Endothelial cell of umbilical vein (primary cell): Measurements from ENCODE around the gene CREM. TPM values are rescaled to one million over a fixed set of nuclear protein-coding genes. Genes with fewer than 3 reads are reported as not detected.

Experiments used
- BruUV-seq: library from RNA; stranded (reverse); fragments of 400-500 nt; replicated peaks from 2 replicates; lab custom pipeline; 2021; lab: Mats Ljungman, UMichigan
- CTCF ChIA-PET: fragments of 300-600, 350-600 bp; sonication (Branson Sonifier 250); formaldehyde crosslinking; loops from one replicate; lab custom pipeline; 2021; ENCODE audit warnings: antibody characterized with exemption, inconsistent platforms; lab: Charles Lee
- POLR2A ChIA-PET: fragments of 300-600, 350-600 bp; sonication (Branson Sonifier 250); formaldehyde crosslinking; loops from one replicate; lab custom pipeline; 2021; ENCODE audit warnings: antibody characterized with exemption, inconsistent platforms; lab: Charles Lee
- DNase-seq: peaks from one replicate; pipeline ENCODE4 v3.0.0-alpha.2; 2011; ENCODE audit warnings: low read depth, low spot score
- FAIRE-seq: peaks from 2 replicates; lab custom pipeline; 2011; peaks lifted over from hg19 to GRCh38; lab: Jason Lieb, UNC
- H2AFZ ChIP-seq: 2 replicates; pipeline ENCODE4 v1.6.0; 2012; ENCODE audit warnings: low read depth, low read length, control low read depth, inconsistent platforms
- H3K27ac ChIP-seq: 2 replicates; pipeline ENCODE4 v1.5.1; 2011; ENCODE audit warnings: low read depth, mild to moderate bottlenecking, control low read depth, low read length, moderate library complexity; ENCODE audit not compliant: insufficient read depth
- H3K27me3 ChIP-seq, 2 experiments: 2 replicates each; pipeline versions ENCODE4 v1.6.0 to v1.6.1; 2011; ENCODE audit warnings: low read length in 2 of 2, mixed read lengths in 1 of 2; ENCODE audit not compliant: control insufficient read depth in 2 of 2, insufficient read depth in 2 of 2
- H3K36me3 ChIP-seq, 2 experiments: 2 replicates in 1 of 2; 3 replicates in 1 of 2; pipeline ENCODE4 v1.5.1; 2011; ENCODE audit warnings: low read length in 2 of 2, mild to moderate bottlenecking in 1 of 2, moderate library complexity in 1 of 2; ENCODE audit not compliant: control insufficient read depth in 2 of 2, insufficient read depth in 2 of 2; ENCODE audit errors: extremely low read depth in 1 of 2
- H3K4me1 ChIP-seq: 3 replicates; pipeline ENCODE4 v1.5.1; 2011; ENCODE audit warnings: mild to moderate bottlenecking, low read length; ENCODE audit not compliant: control insufficient read depth, insufficient read depth; ENCODE audit errors: extremely low read depth
- H3K4me2 ChIP-seq: 2 replicates; pipeline ENCODE4 v1.6.1; 2011; ENCODE audit warnings: low read length, control low read depth, mixed read lengths; ENCODE audit not compliant: insufficient read depth
- H3K4me3 ChIP-seq, 3 experiments: fragments of 200-600 bp in 1 of 3; sonication (generic), shearing (Covaris generic) in 1 of 3; replicated peaks in 1 of 3; 2 replicates each; pipeline ENCODE4 v1.5.1; 2011 to 2016; ENCODE audit warnings: control low read depth in 3 of 3, low read length in 3 of 3, mild to moderate bottlenecking in 2 of 3, inconsistent platforms in 1 of 3, low read depth in 1 of 3, moderate library complexity in 1 of 3; ENCODE audit not compliant: insufficient read depth in 1 of 3
- H3K79me2 ChIP-seq: 2 replicates; pipeline ENCODE4 v1.6.0; 2012; ENCODE audit warnings: low read length, inconsistent platforms; ENCODE audit not compliant: control insufficient read depth, insufficient read depth
- H3K9ac ChIP-seq: replicated peaks from 2 replicates; pipeline ENCODE3; 2011; ENCODE audit warnings: low read length, control low read depth; ENCODE audit not compliant: insufficient read depth; ENCODE audit errors: extremely low read depth
- H3K9me1 ChIP-seq: replicated peaks from 3 replicates; pipeline ENCODE4 v1.6.0; 2011; ENCODE audit warnings: mild to moderate bottlenecking, low read length; ENCODE audit not compliant: control insufficient read depth, insufficient read depth; ENCODE audit errors: extremely low read depth
- H3K9me3 ChIP-seq: replicated peaks from 2 replicates; pipeline ENCODE4 v1.5.1; 2012; ENCODE audit warnings: low read length, inconsistent platforms; ENCODE audit not compliant: control insufficient read depth, insufficient read depth
- H4K20me1 ChIP-seq: replicated peaks from 2 replicates; pipeline ENCODE3; 2011; ENCODE audit warnings: mild to moderate bottlenecking, low read length; ENCODE audit not compliant: control insufficient read depth, insufficient read depth; ENCODE audit errors: extremely low read depth
- CTCF ChIP-seq, 2 donors: IDR thresholded peaks; 1 replicate in 1 of 2; 2 replicates in 1 of 2; pipeline ENCODE4 v1.5.1; 2011; ENCODE audit warnings: low read length in 2 of 2, mild to moderate bottlenecking in 2 of 2, moderate library complexity in 2 of 2, control low read depth in 1 of 2, inconsistent platforms in 1 of 2, low read depth in 1 of 2; ENCODE audit not compliant: insufficient read depth in 1 of 2; ENCODE audit errors: extremely low read depth in 1 of 2
- EZH2 ChIP-seq: IDR thresholded peaks from 2 replicates; pipeline ENCODE4 v1.6.1; 2012; ENCODE audit warnings: borderline replicate concordance, low read depth, mild to moderate bottlenecking, moderate library complexity, low read length, inconsistent platforms; ENCODE audit not compliant: severe bottlenecking
- FOS ChIP-seq: IDR thresholded peaks from 2 replicates; pipeline ENCODE4 v1.6.1; 2011; ENCODE audit warnings: mild to moderate bottlenecking, low read length, moderate library complexity, borderline replicate concordance; ENCODE audit not compliant: insufficient read depth
- GATA2 ChIP-seq: IDR thresholded peaks from 2 replicates; pipeline ENCODE4 v1.7.0; 2011; ENCODE audit warnings: low read depth, mild to moderate bottlenecking, moderate library complexity, mixed read lengths, low read length; ENCODE audit not compliant: insufficient read length, insufficient read depth
- JUN ChIP-seq: IDR thresholded peaks from 2 replicates; pipeline ENCODE4 v1.6.1; 2011; ENCODE audit warnings: borderline replicate concordance, low read depth; ENCODE audit not compliant: insufficient read length, insufficient read depth
- MAX ChIP-seq: IDR thresholded peaks from 2 replicates; pipeline ENCODE4 v1.6.1; 2011; ENCODE audit not compliant: insufficient read depth, insufficient read length
- MYC ChIP-seq: IDR thresholded peaks from one replicate; pipeline ENCODE4 v1.6.1; 2011; ENCODE audit warnings: mild to moderate bottlenecking, low read depth, low read length
- POLR2A ChIP-seq: IDR thresholded peaks from 2 replicates; pipeline ENCODE4 v1.6.1; 2012; ENCODE audit warnings: low read depth, mild to moderate bottlenecking, control low read depth, low read length
- POLR2AphosphoS5 ChIP-seq: IDR thresholded peaks from 2 replicates; pipeline ENCODE4 v1.6.1; 2012; ENCODE audit warnings: low read depth, mild to moderate bottlenecking, control low read depth, low read length, moderate library complexity; ENCODE audit not compliant: insufficient read depth
- dilution Hi-C: fragments of 300-500 bp; cut with MboI; formaldehyde crosslinking; loops from one replicate; pipeline ENCODE4 v1.15.0; 2019; ENCODE audit warnings: low sequenced_read_pairs; ENCODE audit not compliant: extremely low pct_ligation_motif_present
- intact Hi-C: fragments of 100-400 bp; cut with micrococcal nuclease; formaldehyde crosslinking; loops from one replicate; pipeline ENCODE4 v1.10.0; 2022
- polyA plus RNA-seq, 4 experiments: library from polyadenylated mRNA; depleted of rRNA in 3 of 4; stranded (reverse) in 3 of 4; unstranded in 1 of 4; fragments of >200 nt; gene quantifications; 2 replicates each; pipeline versions ENCODE4 v1.2.1 to v1.2.3, GENCODE V29; 2011 to 2012; ENCODE audit warnings: missing spikeins in 1 of 4
- total RNA-seq: library from RNA; stranded (reverse); gene quantifications from 2 replicates; pipeline ENCODE4 v1.2.3, GENCODE V29; 2021

CREM gene
- total and polyA plus RNA-seq, 2 donors (not counting 3 experiments of a cell fraction or from before 2014, with no cell fraction given): 35.5 to 39.8 TPM

GRCh38 chr10:35244549-35244948 is 117.9 kb downstream of the CREM start:
- intact Hi-C loops: no loop called here
- Histone ChIP-seq H3K79me2 (no peaks in the 10 kb centered on the region), H3K9me1 (no peaks in the 10 kb centered on the region), H3K4me2 (no peak overlapping the region), H3K9me3 (no peaks in the 10 kb centered on the region), H2AFZ (no peak overlapping the region), H3K27me3 (no peaks in the 10 kb centered on the region), H3K9ac (no peak overlapping the region), H3K36me3 (no peaks in the 10 kb centered on the region), H3K4me3 (no peak overlapping the region), H3K4me1 (no peaks in the 10 kb centered on the region), H3K27ac (no peak overlapping the region), H4K20me1 (no peaks in the 10 kb centered on the region)
- no TSS peak for BruUV-seq
- DNase-seq: no peak
- ChIA-PET CTCF (no interaction called here), POLR2A (no interaction called here)
- no peak for FAIRE-seq
- dilution Hi-C loops: no loop called here
- TF ChIP-seq CTCF (IDR thresholded peaks at IDR 0.05; ENCODE audit: extremely low read depth in 1 of 2, insufficient read depth in 1 of 2, low read depth in 1 of 2, low read length in 2 of 2): no peak
- TF ChIP-seq POLR2A: no peak
- TF ChIP-seq POLR2AphosphoS5: no peak
- TF ChIP-seq EZH2: no peak
- TF ChIP-seq JUN: no peak
- TF ChIP-seq GATA2: no peak
- TF ChIP-seq FOS: no peak
- TF ChIP-seq MAX: no peak
- no peak for TF ChIP-seq MYC
